ENCODE results near the gene ENG. TPM values are rescaled to one million over a fixed set of nuclear protein-coding genes. Genes with fewer than 3 reads are reported as not detected.

Gene ENG
- polyA plus RNA-seq, 1 of the 3 experiments (the other 2 are of a cell fraction), result 18.8 TPM

DNA sequence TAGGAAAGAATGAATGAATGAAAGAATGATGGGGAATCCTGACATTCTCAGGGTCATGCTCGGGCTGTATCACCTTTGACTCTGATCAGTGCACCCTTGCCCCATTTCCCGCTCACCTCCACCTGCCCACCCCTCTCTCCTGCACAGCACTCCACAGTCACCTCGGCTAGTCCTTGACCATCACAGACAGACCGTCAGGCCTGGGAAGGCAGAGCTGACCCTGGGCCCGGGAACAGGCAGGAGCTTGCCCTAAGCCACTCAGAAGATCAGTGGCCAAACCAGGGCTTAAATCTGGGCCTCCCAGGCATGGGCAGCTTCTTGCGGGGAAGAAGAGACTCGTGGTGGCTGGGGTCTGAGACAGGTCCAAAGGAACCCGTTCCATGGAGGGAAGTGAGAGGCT is 41.4 kb upstream of the ENG start:
- CTCF ChIA-PET, result interaction anchor here (1.4 to 2.1 kb wide), 3 partner anchors 9 to 26 kb away, joined by 3 to 9 read pairs (median 5); no protein-coding TSS in a partner anchor
- WGBS (ENCODE audit: low lambda C conversion rate), result over 99% methylated on average over 8 of the region's 8 CpGs
- no peaks in the 10 kb centered on the region for H3K27me3 ChIP-seq (ENCODE audit: insufficient read depth)
- no peak overlapping the region for H3K4me2 ChIP-seq
- H2AFZ ChIP-seq (ENCODE audit: low read depth), result no peak overlapping the region
- TF ChIP-seq TCF12 (IDR thresholded peaks at IDR 0.05) (no peak), TAF1 (IDR thresholded peaks at IDR 0.05; ENCODE audit: borderline replicate concordance, low read depth, low read length) (no peak), MEF2A (IDR thresholded peaks at IDR 0.05; ENCODE audit: borderline replicate concordance, low read depth) (no peak), NRF1 (IDR thresholded peaks at IDR 0.05; ENCODE audit: low read depth, low read length) (no peak), FOXJ3 (CRISPR knock-in tag; IDR thresholded peaks at IDR 0.05) (no peak), NFIC (IDR thresholded peaks at IDR 0.05; ENCODE audit: borderline replicate concordance) (no peak), GABPA (IDR thresholded peaks at IDR 0.05; ENCODE audit: low read depth) (no peak), SMC3 (IDR thresholded peaks at IDR 0.05; ENCODE audit: low read depth, low read length) (no peak), POLR2AphosphoS5 (IDR thresholded peaks at IDR 0.05; ENCODE audit: low read depth, low read length) (no peak)
- TF ChIP-seq, protein P1, sequence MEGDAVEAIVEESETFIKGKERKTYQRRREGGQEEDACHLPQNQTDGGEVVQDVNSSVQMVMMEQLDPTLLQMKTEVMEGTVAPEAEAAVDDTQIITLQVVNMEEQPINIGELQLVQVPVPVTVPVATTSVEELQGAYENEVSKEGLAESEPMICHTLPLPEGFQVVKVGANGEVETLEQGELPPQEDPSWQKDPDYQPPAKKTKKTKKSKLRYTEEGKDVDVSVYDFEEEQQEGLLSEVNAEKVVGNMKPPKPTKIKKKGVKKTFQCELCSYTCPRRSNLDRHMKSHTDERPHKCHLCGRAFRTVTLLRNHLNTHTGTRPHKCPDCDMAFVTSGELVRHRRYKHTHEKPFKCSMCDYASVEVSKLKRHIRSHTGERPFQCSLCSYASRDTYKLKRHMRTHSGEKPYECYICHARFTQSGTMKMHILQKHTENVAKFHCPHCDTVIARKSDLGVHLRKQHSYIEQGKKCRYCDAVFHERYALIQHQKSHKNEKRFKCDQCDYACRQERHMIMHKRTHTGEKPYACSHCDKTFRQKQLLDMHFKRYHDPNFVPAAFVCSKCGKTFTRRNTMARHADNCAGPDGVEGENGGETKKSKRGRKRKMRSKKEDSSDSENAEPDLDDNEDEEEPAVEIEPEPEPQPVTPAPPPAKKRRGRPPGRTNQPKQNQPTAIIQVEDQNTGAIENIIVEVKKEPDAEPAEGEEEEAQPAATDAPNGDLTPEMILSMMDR (IDR thresholded peaks at IDR 0.05), result no peak
- TF ChIP-seq, protein P2, sequence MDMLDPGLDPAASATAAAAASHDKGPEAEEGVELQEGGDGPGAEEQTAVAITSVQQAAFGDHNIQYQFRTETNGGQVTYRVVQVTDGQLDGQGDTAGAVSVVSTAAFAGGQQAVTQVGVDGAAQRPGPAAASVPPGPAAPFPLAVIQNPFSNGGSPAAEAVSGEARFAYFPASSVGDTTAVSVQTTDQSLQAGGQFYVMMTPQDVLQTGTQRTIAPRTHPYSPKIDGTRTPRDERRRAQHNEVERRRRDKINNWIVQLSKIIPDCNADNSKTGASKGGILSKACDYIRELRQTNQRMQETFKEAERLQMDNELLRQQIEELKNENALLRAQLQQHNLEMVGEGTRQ (IDR thresholded peaks at IDR 0.05; ENCODE audit: borderline replicate concordance, low read depth, low read length), result no peak
- DNase-seq, result no peak
- H3K9me2 ChIP-seq, result no peaks in the 10 kb centered on the region
- H4K20me1 ChIP-seq (ENCODE audit: insufficient read depth), result no peaks in the 10 kb centered on the region
- H3K9ac ChIP-seq, result no peak overlapping the region
- H3K79me2 ChIP-seq (ENCODE audit: insufficient read depth), result peaks cover 26% of the 10 kb centered on the region
- H3K27ac ChIP-seq (ENCODE audit: low read depth in 2 of 2, low read length in 1 of 2), result no peak overlapping the region
- H3K36me3 ChIP-seq (replicated peaks in 1 of 2; ENCODE audit: control insufficient read depth in 1 of 2, insufficient read depth in 2 of 2, low read length in 1 of 2), result peaks cover 42 to 57% of the 10 kb centered on the region in 2 experiments
- H3K4me3 ChIP-seq (ENCODE audit: low read depth in 2 of 2, low read length in 1 of 2), result no peak overlapping the region; a peak in 1 of 4 replicates
- no peaks in the 10 kb centered on the region for H3K9me3 ChIP-seq
- POLR2A ChIA-PET, result no interaction called here
- peaks cover 9% of the 10 kb centered on the region for H3F3A ChIP-seq (replicated peaks; ENCODE audit: insufficient read depth)
- H3K4me1 ChIP-seq (ENCODE audit: control insufficient read depth in 1 of 2, insufficient read depth in 2 of 2, low read depth in 1 of 2, low read length in 1 of 2), result peaks cover 9 to 20% of the 10 kb centered on the region in 2 experiments; a peak in 2 of 4 replicates

DNA sequence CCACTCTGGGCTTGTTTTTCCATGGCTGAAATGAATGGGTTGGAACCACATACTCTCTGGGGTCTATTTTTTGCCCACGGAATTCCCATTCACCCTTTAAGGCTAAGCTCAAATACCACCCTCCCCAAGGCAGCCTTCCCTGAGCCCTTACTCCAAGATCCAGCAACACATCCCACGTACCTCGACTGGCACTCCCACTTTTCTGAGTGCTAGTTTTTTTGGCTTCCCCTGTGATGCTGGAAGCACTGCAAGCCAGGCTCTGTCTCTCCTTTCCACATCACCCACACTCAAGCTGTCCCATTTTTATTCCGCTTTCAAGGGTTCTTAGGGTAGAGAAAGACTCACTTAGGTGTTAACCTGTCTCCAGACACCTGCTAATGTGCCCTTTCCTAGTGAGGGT is 38.9 kb upstream of the ENG start:
- peaks cover 48 to 72% of the 10 kb centered on the region in 2 experiments for H3K36me3 ChIP-seq (replicated peaks in 1 of 2; ENCODE audit: control insufficient read depth in 1 of 2, insufficient read depth in 2 of 2, low read length in 1 of 2)
- no peak overlapping the region for H3K9ac ChIP-seq
- no peaks in the 10 kb centered on the region for H4K20me1 ChIP-seq (ENCODE audit: insufficient read depth)
- ChIA-PET CTCF (interaction anchor here (1.1 to 2.0 kb wide), 3 partner anchors 24 to 158 kb away, joined by 3 to 8 read pairs (median 6); partner anchors contain the start of gene TOR2A), POLR2A (no interaction called here)
- no peak for DNase-seq
- H3K79me2 ChIP-seq (ENCODE audit: insufficient read depth), result peaks cover 18% of the 10 kb centered on the region
- peaks cover 9% of the 10 kb centered on the region for H3F3A ChIP-seq (replicated peaks; ENCODE audit: insufficient read depth)
- peaks cover 5 to 13% of the 10 kb centered on the region in 2 experiments; a peak in 2 of 4 replicates for H3K4me1 ChIP-seq (ENCODE audit: control insufficient read depth in 1 of 2, insufficient read depth in 2 of 2, low read depth in 1 of 2, low read length in 1 of 2)
- H3K4me3 ChIP-seq (ENCODE audit: low read depth in 2 of 2, low read length in 1 of 2), result no peak overlapping the region
- WGBS (ENCODE audit: low lambda C conversion rate), result 94% methylated on average over 4 of the region's 4 CpGs
- no peaks in the 10 kb centered on the region for H3K9me2 ChIP-seq
- no peaks in the 10 kb centered on the region for H3K9me3 ChIP-seq
- H3K27ac ChIP-seq (ENCODE audit: low read depth in 2 of 2, low read length in 1 of 2), result no peak overlapping the region
- H2AFZ ChIP-seq (ENCODE audit: low read depth), result no peak overlapping the region
- no peak overlapping the region for H3K4me2 ChIP-seq
- no peaks in the 10 kb centered on the region for H3K27me3 ChIP-seq (ENCODE audit: insufficient read depth)
- TF ChIP-seq REST (IDR thresholded peaks at IDR 0.05; ENCODE audit: low read depth, low read length), result no peak
- TF ChIP-seq, protein P1 (IDR thresholded peaks at IDR 0.05), result no peak
- TF ChIP-seq GATA2 (CRISPR knock-in tag; IDR thresholded peaks at IDR 0.05), result no peak
- TF ChIP-seq, protein P2 (IDR thresholded peaks at IDR 0.05; ENCODE audit: borderline replicate concordance, low read depth, low read length), result no peak
- TF ChIP-seq SIN3A (IDR thresholded peaks at IDR 0.05; ENCODE audit: borderline replicate concordance, low read depth, low read length), result no peak
- no peak for TF ChIP-seq YY1 (IDR thresholded peaks at IDR 0.05; ENCODE audit: low read depth)
- no peak for TF ChIP-seq JUND (IDR thresholded peaks at IDR 0.05)
- no peak for TF ChIP-seq FOXJ3 (CRISPR knock-in tag; IDR thresholded peaks at IDR 0.05)
- TF ChIP-seq RAD21 (IDR thresholded peaks at IDR 0.05; ENCODE audit: low read length), result no peak
- TF ChIP-seq TEAD4 (IDR thresholded peaks at IDR 0.05; ENCODE audit: borderline replicate concordance, insufficient read depth), result no peak
- TF ChIP-seq TCF12 (IDR thresholded peaks at IDR 0.05), result no peak

Data from SK-N-SH (cell line).